Measurements from ENCODE around the gene CACNA2D3. TPM values are rescaled to one million over a fixed set of nuclear protein-coding genes. Genes with fewer than 3 reads are reported as not detected.
A peak's percentile ranks its signal among the peaks of the same experiment; 100 is the strongest.

CACNA2D3 gene
- total and polyA plus RNA-seq, 3 experiments from 2014 or later: not detected

DNA sequence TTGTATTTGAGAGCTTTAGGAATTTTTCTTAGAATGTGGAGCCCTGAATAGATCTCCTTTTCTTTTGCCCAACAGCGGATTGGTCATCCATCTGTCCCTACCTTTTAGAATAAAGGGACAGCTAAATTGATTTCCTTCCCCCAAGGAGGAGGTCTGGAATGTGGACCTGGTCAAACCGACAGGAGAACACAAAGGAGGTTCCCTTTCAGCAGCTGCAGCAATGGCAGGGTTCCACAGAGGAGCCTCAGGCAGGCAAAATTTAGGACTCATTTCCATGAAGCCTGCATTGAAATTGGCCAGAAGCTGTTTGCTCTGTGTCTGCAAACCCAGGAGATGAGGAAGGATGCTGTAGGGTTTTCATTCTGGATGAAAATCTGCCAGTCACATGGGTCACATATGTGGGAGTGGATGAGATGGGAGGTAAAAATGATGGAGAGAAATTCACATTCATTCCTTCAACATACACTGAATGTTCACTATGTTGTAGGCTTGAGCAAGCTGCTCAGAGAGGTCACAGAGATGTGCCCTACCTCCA, 728.2 kb downstream of the CACNA2D3 start:
- CTCF ChIA-PET: no interaction called here
- no peaks in the 10 kb centered on the region for H3K36me3 ChIP-seq (ENCODE audit: insufficient read depth, low read length)
- Mint-ChIP-seq H3K4me3 (no peak overlapping the region), H3K36me3 (no peaks in the 10 kb centered on the region), H3K9me3 (no peaks in the 10 kb centered on the region), H3K4me1 (no peaks in the 10 kb centered on the region), H3K27me3 (peaks cover 4 to 5% of the 10 kb centered on the region in 2 donors), H3K27ac (no peak overlapping the region)
- no peaks in the 10 kb centered on the region for H3K27me3 ChIP-seq (ENCODE audit: insufficient read depth, low read length, poor library complexity, severe bottlenecking)
- no peaks in the 10 kb centered on the region for H3K9me3 ChIP-seq (ENCODE audit: low read length)
- H3K4me3 ChIP-seq (ENCODE audit: low read length): no peak overlapping the region
- POLR2A ChIA-PET: no interaction called here
- DNase-seq: no peak
- no peaks in the 10 kb centered on the region for H3K4me1 ChIP-seq (ENCODE audit: insufficient read depth, low read length)
- H3K27ac ChIP-seq (ENCODE audit: low read depth, low read length): no peak overlapping the region

GRCh38 chr3:54853573-54854404, 731.4 kb downstream of the CACNA2D3 start:
- no peak overlapping the region for H3K4me3 ChIP-seq (ENCODE audit: low read length)
- no peak overlapping the region for H3K27ac ChIP-seq (ENCODE audit: low read depth, low read length)
- Mint-ChIP-seq H3K27me3 (peaks cover 4 to 5% of the 10 kb centered on the region in 2 donors), H3K9me3 (no peaks in the 10 kb centered on the region), H3K36me3 (no peaks in the 10 kb centered on the region), H3K4me3 (no peak overlapping the region), H3K27ac (no peak overlapping the region), H3K4me1 (no peaks in the 10 kb centered on the region)
- no peaks in the 10 kb centered on the region for H3K4me1 ChIP-seq (ENCODE audit: insufficient read depth, low read length)
- CTCF ChIA-PET: no interaction called here
- no peaks in the 10 kb centered on the region for H3K27me3 ChIP-seq (ENCODE audit: insufficient read depth, low read length, poor library complexity, severe bottlenecking)
- POLR2A ChIA-PET: no interaction called here
- no peaks in the 10 kb centered on the region for H3K36me3 ChIP-seq (ENCODE audit: insufficient read depth, low read length)
- DNase-seq: peak in 1 of 5 donors; percentile 6
- no peaks in the 10 kb centered on the region for H3K9me3 ChIP-seq (ENCODE audit: low read length)

GRCh38 chr3:54856271-54856670, 733.9 kb downstream of the CACNA2D3 start:
- H3K27me3 ChIP-seq (ENCODE audit: insufficient read depth, low read length, poor library complexity, severe bottlenecking): no peaks in the 10 kb centered on the region
- H3K9me3 ChIP-seq (ENCODE audit: low read length): no peaks in the 10 kb centered on the region
- no peak overlapping the region for H3K27ac Mint-ChIP-seq
- CTCF ChIA-PET: no interaction called here
- DNase-seq: no peak
- no peaks in the 10 kb centered on the region for H3K36me3 ChIP-seq (ENCODE audit: insufficient read depth, low read length)
- peaks cover 4 to 5% of the 10 kb centered on the region in 2 donors for H3K27me3 Mint-ChIP-seq
- peaks cover 0 to 3% (median 0%) of the 10 kb centered on the region in 5 donors for H3K9me3 Mint-ChIP-seq
- H3K36me3 Mint-ChIP-seq: no peaks in the 10 kb centered on the region
- H3K27ac ChIP-seq (ENCODE audit: low read depth, low read length): no peak overlapping the region
- H3K4me3 ChIP-seq (ENCODE audit: low read length): no peak overlapping the region
- POLR2A ChIA-PET: no interaction called here
- no peak overlapping the region for H3K4me3 Mint-ChIP-seq
- H3K4me1 Mint-ChIP-seq: no peaks in the 10 kb centered on the region
- H3K4me1 ChIP-seq (ENCODE audit: insufficient read depth, low read length): no peaks in the 10 kb centered on the region

GRCh38 chr3:54857343-54857742, 735.0 kb downstream of the CACNA2D3 start:
- H3K4me1 Mint-ChIP-seq: no peaks in the 10 kb centered on the region

DNA sequence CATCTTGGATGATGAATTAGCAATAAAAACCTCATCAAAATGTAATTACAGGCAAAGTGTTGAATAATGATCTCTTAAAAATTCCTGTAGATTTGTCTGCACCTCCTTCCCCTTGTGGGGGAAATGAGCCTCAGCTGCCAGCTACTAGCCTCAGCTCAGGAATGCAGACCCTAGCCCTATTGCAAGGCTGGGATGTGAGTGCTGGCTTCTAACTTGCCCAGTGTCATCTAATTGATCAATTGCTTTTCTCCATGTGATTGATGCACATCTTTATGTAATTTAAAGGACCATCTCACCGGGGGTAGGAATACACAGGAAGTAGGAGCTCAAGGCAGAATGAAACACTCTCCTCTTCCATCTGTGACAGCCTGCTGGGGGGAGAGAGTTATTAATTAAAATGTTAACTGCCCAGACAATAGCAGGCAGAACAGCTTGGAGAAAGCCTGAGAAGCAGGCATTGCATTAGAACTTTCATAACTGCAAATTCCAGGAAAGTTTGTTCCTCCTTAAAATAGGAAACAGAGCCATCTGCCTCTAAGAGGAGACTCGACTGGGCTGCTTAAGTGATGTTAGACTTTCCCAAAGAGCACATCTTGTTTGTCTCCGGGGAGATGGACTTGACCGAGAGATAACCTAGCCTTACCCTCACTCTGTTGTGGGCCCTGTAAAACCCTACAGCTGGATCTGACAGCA, 735.9 kb downstream of the CACNA2D3 start:
- CTCF ChIA-PET: no interaction called here

More at GRCh38 chr3:54857343-54857742, 735.0 kb downstream of the CACNA2D3 start:
- Histone ChIP-seq H3K27ac (ENCODE audit: low read depth, low read length) (no peak overlapping the region), H3K36me3 (ENCODE audit: insufficient read depth, low read length) (no peaks in the 10 kb centered on the region), H3K9me3 (ENCODE audit: low read length) (no peaks in the 10 kb centered on the region), H3K4me3 (ENCODE audit: low read length) (no peak overlapping the region), H3K4me1 (ENCODE audit: insufficient read depth, low read length) (no peaks in the 10 kb centered on the region), H3K27me3 (ENCODE audit: insufficient read depth, low read length, poor library complexity, severe bottlenecking) (no peaks in the 10 kb centered on the region)
- POLR2A ChIA-PET: no interaction called here
- Mint-ChIP-seq H3K36me3 (no peaks in the 10 kb centered on the region), H3K27me3 (peaks cover 4 to 5% of the 10 kb centered on the region in 2 donors), H3K27ac (no peak overlapping the region), H3K4me3 (no peak overlapping the region), H3K9me3 (peaks cover 0 to 3% (median 0%) of the 10 kb centered on the region in 5 donors)
- DNase-seq: no peak
- CTCF ChIA-PET: no interaction called here

DNA sequence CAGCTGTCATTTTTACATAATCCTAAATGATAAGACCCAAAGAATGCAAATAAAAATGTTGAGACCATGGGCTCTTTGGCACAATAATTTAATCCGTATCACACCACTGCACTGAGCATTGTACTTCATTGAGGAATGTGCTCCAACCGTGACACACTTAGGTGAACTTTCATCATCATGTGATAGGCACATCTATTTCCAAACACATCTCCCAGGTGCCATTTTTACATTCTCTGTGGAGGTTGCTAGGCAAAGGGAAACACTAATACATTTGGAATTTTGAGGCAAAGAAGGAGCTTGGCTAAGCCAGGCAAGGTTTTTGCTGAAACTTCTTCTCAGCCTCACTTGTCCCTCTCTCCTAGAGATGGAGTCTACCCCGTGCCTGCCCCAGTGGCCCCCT, 736.8 kb downstream of the CACNA2D3 start:
- no peak overlapping the region for H3K27ac Mint-ChIP-seq
- Histone ChIP-seq H3K4me3 (ENCODE audit: low read length) (no peak overlapping the region), H3K36me3 (ENCODE audit: insufficient read depth, low read length) (no peaks in the 10 kb centered on the region), H3K4me1 (ENCODE audit: insufficient read depth, low read length) (no peaks in the 10 kb centered on the region), H3K27ac (ENCODE audit: low read depth, low read length) (no peak overlapping the region), H3K9me3 (ENCODE audit: low read length) (no peaks in the 10 kb centered on the region), H3K27me3 (ENCODE audit: insufficient read depth, low read length, poor library complexity, severe bottlenecking) (no peaks in the 10 kb centered on the region)
- DNase-seq: no peak
- peaks cover 0 to 3% (median 0%) of the 10 kb centered on the region in 5 donors for H3K9me3 Mint-ChIP-seq
- H3K36me3 Mint-ChIP-seq: no peaks in the 10 kb centered on the region
- CTCF ChIA-PET: no interaction called here
- no peaks in the 10 kb centered on the region for H3K4me1 Mint-ChIP-seq
- POLR2A ChIA-PET: no interaction called here
- H3K27me3 Mint-ChIP-seq: no peaks in the 10 kb centered on the region
- H3K4me3 Mint-ChIP-seq: no peak overlapping the region

More for the DNA sequence above, 735.9 kb downstream of the CACNA2D3 start:
- Histone ChIP-seq H3K4me1 (ENCODE audit: insufficient read depth, low read length) (no peaks in the 10 kb centered on the region), H3K9me3 (ENCODE audit: low read length) (no peaks in the 10 kb centered on the region), H3K27ac (ENCODE audit: low read depth, low read length) (no peak overlapping the region), H3K27me3 (ENCODE audit: insufficient read depth, low read length, poor library complexity, severe bottlenecking) (no peaks in the 10 kb centered on the region), H3K36me3 (ENCODE audit: insufficient read depth, low read length) (no peaks in the 10 kb centered on the region), H3K4me3 (ENCODE audit: low read length) (no peak overlapping the region)
- Mint-ChIP-seq H3K36me3 (no peaks in the 10 kb centered on the region), H3K27me3 (no peaks in the 10 kb centered on the region), H3K27ac (no peak overlapping the region), H3K4me3 (no peak overlapping the region), H3K9me3 (peaks cover 0 to 3% (median 0%) of the 10 kb centered on the region in 5 donors), H3K4me1 (no peaks in the 10 kb centered on the region)
- no peak for DNase-seq
- POLR2A ChIA-PET: no interaction called here

- DNase-seq: no peak
- H3K27ac ChIP-seq (ENCODE audit: low read depth, low read length): no peak overlapping the region
- no peaks in the 10 kb centered on the region for H3K4me1 Mint-ChIP-seq
- no peaks in the 10 kb centered on the region for H3K36me3 ChIP-seq (ENCODE audit: insufficient read depth, low read length)
- H3K4me3 ChIP-seq (ENCODE audit: low read length): no peak overlapping the region
- no peak overlapping the region for H3K4me3 Mint-ChIP-seq
- H3K4me1 ChIP-seq (ENCODE audit: insufficient read depth, low read length): no peaks in the 10 kb centered on the region
- H3K9me3 Mint-ChIP-seq: peaks cover 0 to 4% (median 0%) of the 10 kb centered on the region in 5 donors
- peak overlapping the region in 1 of 8 donors; percentile 63 for H3K27ac Mint-ChIP-seq
- ChIA-PET POLR2A (no interaction called here), CTCF (no interaction called here)
- H3K9me3 ChIP-seq (ENCODE audit: low read length): no peaks in the 10 kb centered on the region
- H3K27me3 ChIP-seq (ENCODE audit: insufficient read depth, low read length, poor library complexity, severe bottlenecking): no peaks in the 10 kb centered on the region
- no peaks in the 10 kb centered on the region for H3K36me3 Mint-ChIP-seq
- no peaks in the 10 kb centered on the region for H3K27me3 Mint-ChIP-seq
Measured at GRCh38 chr3:54861248-54862067, 739.1 kb downstream of the CACNA2D3 start.

- H3K9me3 ChIP-seq (ENCODE audit: low read length): no peaks in the 10 kb centered on the region
- Mint-ChIP-seq H3K4me3 (no peak overlapping the region), H3K36me3 (no peaks in the 10 kb centered on the region), H3K4me1 (no peaks in the 10 kb centered on the region), H3K27me3 (no peaks in the 10 kb centered on the region), H3K9me3 (peaks cover 0 to 4% (median 0%) of the 10 kb centered on the region in 5 donors), H3K27ac (no peak overlapping the region)
- POLR2A ChIA-PET: no interaction called here
- H3K27me3 ChIP-seq (ENCODE audit: insufficient read depth, low read length, poor library complexity, severe bottlenecking): no peaks in the 10 kb centered on the region
- H3K36me3 ChIP-seq (ENCODE audit: insufficient read depth, low read length): no peaks in the 10 kb centered on the region
- no peak overlapping the region for H3K4me3 ChIP-seq (ENCODE audit: low read length)
- no peak for DNase-seq
- H3K27ac ChIP-seq (ENCODE audit: low read depth, low read length): no peak overlapping the region
- H3K4me1 ChIP-seq (ENCODE audit: insufficient read depth, low read length): no peaks in the 10 kb centered on the region
- CTCF ChIA-PET: no interaction called here
Measured at GRCh38 chr3:54862526-54862925, 740.2 kb downstream of the CACNA2D3 start.

All from CD8-positive, alpha-beta memory T cell (primary cell).